Stimulated activated CD8-positive, alpha-beta memory T cell treated with anti-CD3 and anti-CD28 coated beads, Interleukin-15, amount 100 ng/mL, for 48 hours (primary cell): ENCODE measurements around the gene PLEKHM3.

Source experiments
- DNase-seq, 2 donors: peaks; one replicate each; pipeline ENCODE4 v3.0.0-alpha.2; 2020; ENCODE audit warnings: low read depth in 2 of 2

The PLEKHM3 gene

GRCh38 chr2:207892716-207893402, 132.5 kb downstream of the PLEKHM3 start:
- DNase-seq, result no peak

GRCh38 chr2:207891086-207891844, 134.1 kb downstream of the PLEKHM3 start:
- no peak for DNase-seq

GRCh38 chr2:207887500-207887899, 137.8 kb downstream of the PLEKHM3 start:
- no peak for DNase-seq

- no peak for DNase-seq
These were observed 140.3 kb downstream of the PLEKHM3 start for GRCh38 chr2:207885010-207885409.

GRCh38 chr2:207884127-207884526, 141.2 kb downstream of the PLEKHM3 start:
- no peak for DNase-seq

- no peak for DNase-seq
These were observed 142.1 kb downstream of the PLEKHM3 start for GRCh38 chr2:207883002-207883780.

GRCh38 chr2:207881902-207882301, 143.4 kb downstream of the PLEKHM3 start:
- no peak for DNase-seq

GRCh38 chr2:207879536-207879935, 145.8 kb downstream of the PLEKHM3 start:
- DNase-seq, result no peak

GRCh38 chr2:207876842-207877535, 148.3 kb downstream of the PLEKHM3 start:
- no peak for DNase-seq

- DNase-seq, result no peak
These were observed 149.7 kb downstream of the PLEKHM3 start for GRCh38 chr2:207875473-207876212.

GRCh38 chr2:207873794-207874193, 151.5 kb downstream of the PLEKHM3 start:
- no peak for DNase-seq

GRCh38 chr2:207871911-207872310, 153.4 kb downstream of the PLEKHM3 start:
- DNase-seq, result no peak

GRCh38 chr2:207871506-207871905, 153.8 kb downstream of the PLEKHM3 start:
- no peak for DNase-seq

GRCh38 chr2:207870814-207871213, 154.5 kb downstream of the PLEKHM3 start:
- no peak for DNase-seq

GRCh38 chr2:207869784-207870778, 155.2 kb downstream of the PLEKHM3 start:
- no peak for DNase-seq

- DNase-seq, result no peak
These were observed 156.3 kb downstream of the PLEKHM3 start for GRCh38 chr2:207868855-207869596.

GRCh38 chr2:207867905-207868304, 157.4 kb downstream of the PLEKHM3 start:
- no peak for DNase-seq

- DNase-seq, result no peak
These were observed 158.3 kb downstream of the PLEKHM3 start for GRCh38 chr2:207867056-207867455.

- no peak for DNase-seq
These were observed 160.1 kb downstream of the PLEKHM3 start for GRCh38 chr2:207865210-207865609.
